Mucosa of descending colon (tissue), 3 donors: Measurements from ENCODE around the gene CSK. TPM values are rescaled to one million over a fixed set of nuclear protein-coding genes. Genes with fewer than 3 reads are reported as not detected.

ENCODE experiments used
- ATAC-seq: fragments of 200-7000 bp; cut with Tn5 transposase; one replicate; pipeline ENCODE4 v1.9.1; 2020; ENCODE audit warnings: mild to moderate bottlenecking, moderate library complexity
- DNase-seq, 3 donors: peaks; one replicate each; pipeline ENCODE4 v3.0.0-alpha.2; 2020
- H3K36me3 ChIP-seq: fragments of 200-600 bp; one replicate; pipeline ENCODE4 v1.8.0; 2021; ENCODE audit warnings: low read depth, mild to moderate bottlenecking
- H3K4me1 ChIP-seq: fragments of 200-600 bp; one replicate; pipeline ENCODE4 v1.8.0; 2021; ENCODE audit warnings: low read depth, mild to moderate bottlenecking
- H3K4me3 ChIP-seq: fragments of 200-600 bp; one replicate; pipeline ENCODE4 v1.8.0; 2021; ENCODE audit warnings: mild to moderate bottlenecking
- H3K9me3 ChIP-seq: fragments of 200-600 bp; one replicate; pipeline ENCODE4 v1.8.0; 2021; ENCODE audit warnings: mild to moderate bottlenecking
- CTCF ChIP-seq: fragments of 200-600 bp; IDR thresholded peaks from one replicate; pipeline ENCODE4 v1.8.0; 2022; ENCODE audit warnings: antibody characterized with exemption, mild to moderate bottlenecking
- intact Hi-C, 2 donors: fragments of 100-400 bp; cut with DNase I in 1 of 2; cut with micrococcal nuclease in 1 of 2; formaldehyde crosslinking; loops; one replicate each; pipeline versions ENCODE4 v1.11.0 to v1.11.1; 2022; cut with DNase I, micrococcal nuclease
- total RNA-seq, 3 donors: library from RNA; stranded (reverse); fragmentation: NEBNext Ultra II Directional in 2 of 3; extraction: Animal tissue kit (Norgen Biotek cat#: 25700) in 2 of 3; gene quantifications; one replicate each; pipeline versions ENCODE4 v1.2.1 to v1.2.4, GENCODE V29; 2021 to 2023
- donor health status: DM: no; HTN: no; CAD: no; lungs with moderate emphysema.
- donor health status: DM: no; HTN: no; CAD: no.
- donor health status: DM: no; HTN: yes; CAD: no.

Gene CSK
- total RNA-seq, 3 donors from 2014 or later = 66.2 to 103 (median 90.5) TPM

- DNase-seq (no peak), ATAC-seq (no peak)
- Histone ChIP-seq H3K36me3 (no peaks in the 10 kb centered on the region), H3K4me3 (no peak overlapping the region), H3K4me1 (no peaks in the 10 kb centered on the region), H3K9me3 (no peaks in the 10 kb centered on the region)
- intact Hi-C loops = no loop called here
- no peak for TF ChIP-seq CTCF
Observed at GRCh38 chr15:74824976-74825375, 43.1 kb downstream of the CSK start.

- H3K4me1 ChIP-seq = no peaks in the 10 kb centered on the region
- intact Hi-C loops = no loop called here
- DNase-seq = no peak
- TF ChIP-seq CTCF = no peak
- no peaks in the 10 kb centered on the region for H3K9me3 ChIP-seq
- H3K4me3 ChIP-seq = no peak overlapping the region
- ATAC-seq = no peak
- no peaks in the 10 kb centered on the region for H3K36me3 ChIP-seq
Observed at GRCh38 chr15:74825866-74826265, 44.0 kb downstream of the CSK start.

GRCh38 chr15:74826364-74826819 is 44.5 kb downstream of the CSK start, which contains the start of gene CPLX3:
Gene CPLX3, plus strand, starts transcription at chr15:74826627. Its CDS starts 77 bp downstream, at chr15:74826704.
- Histone ChIP-seq H3K36me3 (no peaks in the 10 kb centered on the region), H3K9me3 (no peaks in the 10 kb centered on the region), H3K4me3 (no peak within 1 kb of the TSS), H3K4me1 (no peaks in the 10 kb centered on the region)
- intact Hi-C loops = no loop called here
- no peak for TF ChIP-seq CTCF
- ATAC-seq = peak; percentile 78
- DNase-seq = peak in 2 of 3 donors; percentile 66 to 67

GRCh38 chr15:74826921-74827320 is 45.0 kb downstream of the CSK start:
- Histone ChIP-seq H3K4me3 (no peak overlapping the region), H3K9me3 (no peaks in the 10 kb centered on the region), H3K36me3 (no peaks in the 10 kb centered on the region), H3K4me1 (no peaks in the 10 kb centered on the region)
- DNase-seq = no peak
- intact Hi-C loops = no loop called here
- ATAC-seq = no peak
- TF ChIP-seq CTCF = no peak

GRCh38 chr15:74827614-74828013 is 45.7 kb downstream of the CSK start:
- ATAC-seq = no peak
- intact Hi-C loops = no loop called here

More at GRCh38 chr15:74827614-74828013, 45.7 kb downstream of the CSK start:
- H3K4me3 ChIP-seq = no peak overlapping the region
- TF ChIP-seq CTCF = no peak
- H3K9me3 ChIP-seq = no peaks in the 10 kb centered on the region
- H3K36me3 ChIP-seq = no peaks in the 10 kb centered on the region
- H3K4me1 ChIP-seq = peaks cover 7% of the 10 kb centered on the region
- DNase-seq = no peak
